ENCODE results near the gene FUT3.
A peak's percentile ranks its signal among the peaks of the same experiment; 100 is the strongest.

The FUT3 gene

GRCh38 chr19:5803752-5804515 lies 47.3 kb downstream of the FUT3 start:
- FAIRE-seq (no peak), DNase-seq (ENCODE audit: low spot score) (peak; percentile 70)

GRCh38 chr19:5803441-5803751 lies 47.9 kb downstream of the FUT3 start:
- FAIRE-seq = no peak
- DNase-seq (ENCODE audit: low spot score) = no peak

DNA sequence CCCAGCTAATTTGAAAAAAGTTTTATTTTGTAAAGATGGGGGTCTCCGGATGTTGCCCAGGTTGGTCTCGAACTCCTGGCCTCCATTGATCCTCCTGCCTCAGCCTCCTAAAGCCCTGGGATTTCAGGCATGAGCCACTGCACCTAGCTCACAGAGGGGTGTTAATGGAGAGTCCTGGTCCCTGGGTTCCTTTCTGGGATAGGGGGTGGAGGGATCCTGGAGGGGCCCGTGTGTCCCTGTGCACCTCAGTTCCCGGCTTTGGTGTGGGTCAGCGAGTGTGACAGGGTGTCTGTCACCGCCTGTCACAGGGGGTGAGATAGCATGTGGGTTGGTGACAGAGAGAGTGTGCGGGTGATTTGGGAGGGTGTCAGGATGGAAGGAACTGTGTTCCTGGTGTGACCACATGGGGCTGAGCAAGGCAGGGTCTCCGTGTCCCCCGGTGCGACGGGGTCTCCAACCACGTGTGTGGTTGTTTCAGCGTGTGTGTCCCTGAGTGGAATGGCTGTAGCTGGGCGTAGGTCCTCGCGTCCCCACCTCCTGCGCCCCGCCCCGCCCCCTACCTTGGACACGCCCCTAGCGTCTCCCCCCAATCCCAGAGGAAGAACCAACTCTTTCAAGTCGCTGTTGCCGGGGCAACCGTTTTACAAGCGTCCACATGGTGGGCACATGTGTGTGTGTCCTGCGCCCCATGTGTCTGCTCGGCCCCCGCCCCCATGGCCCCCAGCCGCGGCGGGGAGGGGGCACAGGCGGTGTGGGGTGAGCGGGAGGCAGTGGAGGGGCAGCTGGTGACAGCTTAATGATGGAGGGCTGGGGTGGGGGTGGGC lies 49.2 kb downstream of the FUT3 start:
- FAIRE-seq (no peak), DNase-seq (ENCODE audit: low spot score) (no peak)

GRCh38 chr19:5800361-5801270 lies 50.6 kb downstream of the FUT3 start:
- FAIRE-seq (no peak), DNase-seq (ENCODE audit: low spot score) (no peak)

DNA sequence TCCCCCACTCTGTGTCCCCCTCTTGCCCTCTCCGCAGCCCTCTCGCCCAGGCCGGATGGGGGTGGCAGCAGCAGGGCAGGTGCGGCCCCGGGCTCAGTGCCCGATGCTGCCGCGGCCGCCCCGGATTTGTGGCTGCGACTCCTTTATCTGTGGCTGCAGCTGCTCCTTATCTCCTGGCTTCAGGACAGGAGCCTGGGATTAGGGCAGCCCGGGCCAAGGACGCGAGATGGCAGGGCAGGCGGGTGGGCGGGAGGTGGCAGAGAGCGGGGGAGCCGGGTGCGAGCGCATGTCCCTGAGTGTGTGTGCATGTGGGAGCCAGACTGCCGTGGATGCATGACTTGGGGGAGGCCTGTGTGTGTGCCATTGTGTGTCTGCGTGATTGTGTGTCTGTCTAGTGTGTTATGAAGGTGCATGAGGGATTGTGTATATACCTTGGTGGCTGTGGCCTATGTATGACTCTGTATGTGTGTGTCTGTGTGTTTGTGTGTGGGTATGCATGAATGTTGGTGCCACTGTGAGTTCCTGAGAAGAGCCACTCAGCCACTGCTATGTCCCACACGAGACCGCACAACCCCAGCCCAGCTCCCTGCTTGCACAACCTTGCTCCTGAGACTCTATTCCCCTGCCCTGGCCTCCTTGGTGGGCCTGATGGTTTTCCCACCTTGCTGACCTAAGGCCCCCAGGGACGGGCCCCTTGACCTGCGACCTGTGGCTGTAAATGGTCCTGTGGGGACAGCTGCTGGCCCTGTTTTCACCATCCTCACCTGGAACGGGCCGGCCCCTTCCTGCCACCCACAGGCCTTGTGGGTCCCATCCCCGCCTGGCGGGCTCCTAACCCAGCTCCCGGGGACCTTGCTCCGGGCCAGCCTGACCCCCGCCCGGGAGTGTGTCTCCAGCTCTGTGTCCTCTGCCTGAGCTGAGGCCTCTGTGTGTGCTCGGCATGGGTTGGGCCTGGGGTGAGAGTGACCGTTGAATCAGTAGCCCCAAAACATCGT lies 51.7 kb downstream of the FUT3 start:
- FAIRE-seq = no peak
- no peak for DNase-seq (ENCODE audit: low spot score)

- no peak for FAIRE-seq
Measured at GRCh38 chr19:5798244-5798643, 53.0 kb downstream of the FUT3 start.

DNA sequence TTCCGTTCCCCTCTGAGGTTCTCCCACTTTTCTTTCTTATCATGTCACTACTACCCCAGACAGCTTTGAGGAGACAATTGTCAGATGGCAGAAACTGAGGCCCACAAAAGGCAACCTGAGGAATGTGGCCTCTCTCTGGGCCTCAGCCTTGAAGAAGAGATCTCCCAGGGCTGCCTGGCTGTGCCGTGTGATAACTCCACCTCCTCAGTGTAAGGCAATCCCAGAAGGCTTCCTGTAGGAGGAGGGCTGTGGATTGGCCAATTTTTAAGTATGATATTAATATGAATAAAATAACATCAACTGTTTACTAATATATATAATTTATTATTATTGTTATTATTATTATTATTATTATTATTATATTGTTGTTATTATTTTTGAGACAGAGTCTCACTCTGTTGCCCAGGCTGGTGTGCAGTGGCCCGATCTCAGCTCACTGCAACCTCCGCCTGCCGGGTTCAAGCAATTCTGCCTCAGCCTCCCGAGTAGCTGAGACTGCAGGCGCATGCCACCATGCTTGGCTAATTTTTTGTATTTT lies 55.8 kb downstream of the FUT3 start:
- DNase-seq (ENCODE audit: low spot score) = no peak
- no peak for FAIRE-seq

More at GRCh38 chr19:5798244-5798643, 53.0 kb downstream of the FUT3 start:
- no peak for DNase-seq (ENCODE audit: low spot score)

DNA sequence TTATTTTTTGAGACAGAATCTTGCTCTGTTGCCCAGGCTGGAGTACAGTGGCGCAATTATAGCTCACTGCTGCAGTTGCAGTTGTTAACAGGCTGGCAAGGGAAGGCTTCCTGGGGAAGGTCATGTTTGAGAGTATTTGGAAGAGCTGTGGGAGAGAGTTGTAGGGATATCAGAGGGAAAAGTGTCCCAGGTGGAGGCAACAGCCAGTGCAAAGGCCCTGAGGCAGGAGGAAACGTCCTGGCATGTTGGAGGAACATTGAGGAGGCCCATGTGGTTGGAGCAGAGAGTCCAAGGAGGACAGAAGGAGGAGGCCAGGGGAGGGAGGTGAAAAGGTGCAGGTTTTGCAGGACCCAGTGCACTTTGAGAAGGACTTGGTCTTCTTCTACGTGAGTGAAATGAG lies 58.1 kb downstream of the FUT3 start:
- FAIRE-seq (no peak), DNase-seq (ENCODE audit: low spot score) (no peak)

Measured in RCC 7860 (cell line).